ENCODE measurements around the gene HHATL.

- no peak for TF ChIP-seq CTCF (IDR thresholded peaks at IDR 0.05)
- TF ChIP-seq POLR2AphosphoS5 (IDR thresholded peaks at IDR 0.05; ENCODE audit: low read depth, low read length): no peak
- no peak for TF ChIP-seq REST (IDR thresholded peaks at IDR 0.05; ENCODE audit: insufficient read depth in 1 of 2, low read depth in 2 of 2, low read length in 1 of 2)
- no peak for TF ChIP-seq TCF7L2 (IDR thresholded peaks at IDR 0.05; ENCODE audit: low read depth, low read length)
- TF ChIP-seq SIN3A (IDR thresholded peaks at IDR 0.05; ENCODE audit: borderline replicate concordance, insufficient read depth, low read depth, low read length): no peak
Observed at GRCh38 chr3:42668413-42668760, 34.2 kb downstream of the HHATL start.

All from Panc1 (cell line).